H1 (cell line): ENCODE measurements around the gene PPP1R13B. TPM values are rescaled to one million over a fixed set of nuclear protein-coding genes. Genes with fewer than 3 reads are reported as not detected.

Experiments
- CHD2 ChIP-seq: IDR thresholded peaks from 2 replicates; pipeline ENCODE4 v1.6.1; 2012; ENCODE audit warnings: low read length, improper control_type of control experiment
- KDM5A ChIP-seq: fragments of 200-600 bp; IDR thresholded peaks from 2 replicates; pipeline ENCODE4 v1.7.1; 2012; ENCODE audit warnings: mild to moderate bottlenecking, low read length, inconsistent platforms, mixed read lengths
- POLR2AphosphoS5 ChIP-seq: IDR thresholded peaks from 2 replicates; pipeline ENCODE4 v1.6.1; 2011; ENCODE audit warnings: low read depth, low read length
- RXRA ChIP-seq: IDR thresholded peaks from 2 replicates; pipeline ENCODE4 v1.6.1; 2011; ENCODE audit warnings: low read depth, mild to moderate bottlenecking, low read length, moderate library complexity; ENCODE audit not compliant: insufficient read depth
- TAF1 ChIP-seq: IDR thresholded peaks from 2 replicates; pipeline ENCODE4 v1.6.1; 2011; ENCODE audit warnings: mild to moderate bottlenecking, low read depth, low read length
- polyA plus RNA-seq, 7 experiments: library from polyadenylated mRNA; depleted of rRNA in 3 of 7; stranded (reverse) in 5 of 7; unstranded in 2 of 7; fragments of >200 nt in 5 of 7; fragments of 200-250 nt in 2 of 7; gene quantifications; 1 replicate in 5 of 7; 2 replicates in 1 of 7; 4 replicates in 1 of 7; pipeline versions ENCODE4 v1.2.1 to v1.2.3, GENCODE V29; 2011 to 2013; ENCODE audit warnings: missing spikeins in 2 of 7, mixed read lengths in 2 of 7
- total RNA-seq: library from RNA; stranded (reverse); fragmentation: NEBNext Ultra II Directional; extraction: Animal tissue kit (Norgen Biotek cat#: 25700); gene quantifications from 2 replicates; pipeline ENCODE4 v1.2.1, GENCODE V29; 2021
- TF ChIP-seq, protein P1 (sequence below): fragments of 300-600 bp; sonication (generic); IDR thresholded peaks from 2 replicates; pipeline ENCODE4 v1.7.1; 2012; ENCODE audit warnings: low read length, moderate library complexity, mild to moderate bottlenecking, inconsistent platforms; ENCODE audit not compliant: insufficient replicate concordance

PPP1R13B gene
- total and polyA plus RNA-seq, 2 of the 8 experiments (the other 6 are each of a cell fraction or from before 2014, with no cell fraction given), result 2.6 to 8.9 TPM

DNA sequence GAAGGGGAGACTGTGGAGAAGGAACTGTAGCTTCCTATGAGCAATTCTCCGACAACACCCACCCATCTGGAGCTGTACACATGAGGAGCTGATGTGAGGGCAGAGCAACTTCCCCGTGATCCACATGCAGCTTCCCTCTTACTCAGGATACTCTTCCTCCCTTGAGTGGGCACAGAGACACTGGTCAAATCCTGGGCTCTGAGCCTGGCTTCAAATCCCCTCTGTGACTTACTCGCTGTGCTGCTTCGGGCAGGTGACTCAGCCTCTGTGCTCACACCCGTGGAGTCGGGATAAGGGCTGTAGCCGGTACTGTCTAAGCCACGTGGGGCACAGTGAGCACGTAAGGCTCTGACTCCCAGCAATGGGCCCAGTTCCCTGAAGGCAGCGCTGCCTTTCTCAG, 100.7 kb downstream of the PPP1R13B start (continued):
- TF ChIP-seq, protein P1, sequence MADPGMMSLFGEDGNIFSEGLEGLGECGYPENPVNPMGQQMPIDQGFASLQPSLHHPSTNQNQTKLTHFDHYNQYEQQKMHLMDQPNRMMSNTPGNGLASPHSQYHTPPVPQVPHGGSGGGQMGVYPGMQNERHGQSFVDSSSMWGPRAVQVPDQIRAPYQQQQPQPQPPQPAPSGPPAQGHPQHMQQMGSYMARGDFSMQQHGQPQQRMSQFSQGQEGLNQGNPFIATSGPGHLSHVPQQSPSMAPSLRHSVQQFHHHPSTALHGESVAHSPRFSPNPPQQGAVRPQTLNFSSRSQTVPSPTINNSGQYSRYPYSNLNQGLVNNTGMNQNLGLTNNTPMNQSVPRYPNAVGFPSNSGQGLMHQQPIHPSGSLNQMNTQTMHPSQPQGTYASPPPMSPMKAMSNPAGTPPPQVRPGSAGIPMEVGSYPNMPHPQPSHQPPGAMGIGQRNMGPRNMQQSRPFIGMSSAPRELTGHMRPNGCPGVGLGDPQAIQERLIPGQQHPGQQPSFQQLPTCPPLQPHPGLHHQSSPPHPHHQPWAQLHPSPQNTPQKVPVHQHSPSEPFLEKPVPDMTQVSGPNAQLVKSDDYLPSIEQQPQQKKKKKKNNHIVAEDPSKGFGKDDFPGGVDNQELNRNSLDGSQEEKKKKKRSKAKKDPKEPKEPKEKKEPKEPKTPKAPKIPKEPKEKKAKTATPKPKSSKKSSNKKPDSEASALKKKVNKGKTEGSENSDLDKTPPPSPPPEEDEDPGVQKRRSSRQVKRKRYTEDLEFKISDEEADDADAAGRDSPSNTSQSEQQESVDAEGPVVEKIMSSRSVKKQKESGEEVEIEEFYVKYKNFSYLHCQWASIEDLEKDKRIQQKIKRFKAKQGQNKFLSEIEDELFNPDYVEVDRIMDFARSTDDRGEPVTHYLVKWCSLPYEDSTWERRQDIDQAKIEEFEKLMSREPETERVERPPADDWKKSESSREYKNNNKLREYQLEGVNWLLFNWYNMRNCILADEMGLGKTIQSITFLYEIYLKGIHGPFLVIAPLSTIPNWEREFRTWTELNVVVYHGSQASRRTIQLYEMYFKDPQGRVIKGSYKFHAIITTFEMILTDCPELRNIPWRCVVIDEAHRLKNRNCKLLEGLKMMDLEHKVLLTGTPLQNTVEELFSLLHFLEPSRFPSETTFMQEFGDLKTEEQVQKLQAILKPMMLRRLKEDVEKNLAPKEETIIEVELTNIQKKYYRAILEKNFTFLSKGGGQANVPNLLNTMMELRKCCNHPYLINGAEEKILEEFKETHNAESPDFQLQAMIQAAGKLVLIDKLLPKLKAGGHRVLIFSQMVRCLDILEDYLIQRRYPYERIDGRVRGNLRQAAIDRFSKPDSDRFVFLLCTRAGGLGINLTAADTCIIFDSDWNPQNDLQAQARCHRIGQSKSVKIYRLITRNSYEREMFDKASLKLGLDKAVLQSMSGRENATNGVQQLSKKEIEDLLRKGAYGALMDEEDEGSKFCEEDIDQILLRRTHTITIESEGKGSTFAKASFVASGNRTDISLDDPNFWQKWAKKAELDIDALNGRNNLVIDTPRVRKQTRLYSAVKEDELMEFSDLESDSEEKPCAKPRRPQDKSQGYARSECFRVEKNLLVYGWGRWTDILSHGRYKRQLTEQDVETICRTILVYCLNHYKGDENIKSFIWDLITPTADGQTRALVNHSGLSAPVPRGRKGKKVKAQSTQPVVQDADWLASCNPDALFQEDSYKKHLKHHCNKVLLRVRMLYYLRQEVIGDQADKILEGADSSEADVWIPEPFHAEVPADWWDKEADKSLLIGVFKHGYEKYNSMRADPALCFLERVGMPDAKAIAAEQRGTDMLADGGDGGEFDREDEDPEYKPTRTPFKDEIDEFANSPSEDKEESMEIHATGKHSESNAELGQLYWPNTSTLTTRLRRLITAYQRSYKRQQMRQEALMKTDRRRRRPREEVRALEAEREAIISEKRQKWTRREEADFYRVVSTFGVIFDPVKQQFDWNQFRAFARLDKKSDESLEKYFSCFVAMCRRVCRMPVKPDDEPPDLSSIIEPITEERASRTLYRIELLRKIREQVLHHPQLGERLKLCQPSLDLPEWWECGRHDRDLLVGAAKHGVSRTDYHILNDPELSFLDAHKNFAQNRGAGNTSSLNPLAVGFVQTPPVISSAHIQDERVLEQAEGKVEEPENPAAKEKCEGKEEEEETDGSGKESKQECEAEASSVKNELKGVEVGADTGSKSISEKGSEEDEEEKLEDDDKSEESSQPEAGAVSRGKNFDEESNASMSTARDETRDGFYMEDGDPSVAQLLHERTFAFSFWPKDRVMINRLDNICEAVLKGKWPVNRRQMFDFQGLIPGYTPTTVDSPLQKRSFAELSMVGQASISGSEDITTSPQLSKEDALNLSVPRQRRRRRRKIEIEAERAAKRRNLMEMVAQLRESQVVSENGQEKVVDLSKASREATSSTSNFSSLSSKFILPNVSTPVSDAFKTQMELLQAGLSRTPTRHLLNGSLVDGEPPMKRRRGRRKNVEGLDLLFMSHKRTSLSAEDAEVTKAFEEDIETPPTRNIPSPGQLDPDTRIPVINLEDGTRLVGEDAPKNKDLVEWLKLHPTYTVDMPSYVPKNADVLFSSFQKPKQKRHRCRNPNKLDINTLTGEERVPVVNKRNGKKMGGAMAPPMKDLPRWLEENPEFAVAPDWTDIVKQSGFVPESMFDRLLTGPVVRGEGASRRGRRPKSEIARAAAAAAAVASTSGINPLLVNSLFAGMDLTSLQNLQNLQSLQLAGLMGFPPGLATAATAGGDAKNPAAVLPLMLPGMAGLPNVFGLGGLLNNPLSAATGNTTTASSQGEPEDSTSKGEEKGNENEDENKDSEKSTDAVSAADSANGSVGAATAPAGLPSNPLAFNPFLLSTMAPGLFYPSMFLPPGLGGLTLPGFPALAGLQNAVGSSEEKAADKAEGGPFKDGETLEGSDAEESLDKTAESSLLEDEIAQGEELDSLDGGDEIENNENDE, result no peak
- TF ChIP-seq RXRA (no peak), TAF1 (no peak), CHD2 (no peak), POLR2AphosphoS5 (no peak), KDM5A (no peak)
- TF ChIP-seq, all 59 proteins: peak for 0
